ENCODE measurements around the gene AP4S1. TPM values are rescaled to one million over a fixed set of nuclear protein-coding genes. Genes with fewer than 3 reads are reported as not detected.

The AP4S1 gene
- total RNA-seq, 4 donors from 2014 or later, result 2.0 to 5.7 (median 4.2) TPM

GRCh38 chr14:31113794-31114193 lies 88.3 kb downstream of the AP4S1 start:
- Histone ChIP-seq H3K4me1 (no peaks in the 10 kb centered on the region), H3K4me3 (no peak overlapping the region), H3K27ac (no peak overlapping the region), H3K27me3 (no peaks in the 10 kb centered on the region), H3K36me3 (peaks cover 12 to 100% (median 42%) of the 10 kb centered on the region in 3 donors), H3K9me3 (no peaks in the 10 kb centered on the region)
- intact Hi-C loops (cut with DNase I), result no loop called here
- no peak for DNase-seq
- TF ChIP-seq POLR2A (IDR thresholded peaks at IDR 0.05), result no peak
- TF ChIP-seq, protein P1, sequence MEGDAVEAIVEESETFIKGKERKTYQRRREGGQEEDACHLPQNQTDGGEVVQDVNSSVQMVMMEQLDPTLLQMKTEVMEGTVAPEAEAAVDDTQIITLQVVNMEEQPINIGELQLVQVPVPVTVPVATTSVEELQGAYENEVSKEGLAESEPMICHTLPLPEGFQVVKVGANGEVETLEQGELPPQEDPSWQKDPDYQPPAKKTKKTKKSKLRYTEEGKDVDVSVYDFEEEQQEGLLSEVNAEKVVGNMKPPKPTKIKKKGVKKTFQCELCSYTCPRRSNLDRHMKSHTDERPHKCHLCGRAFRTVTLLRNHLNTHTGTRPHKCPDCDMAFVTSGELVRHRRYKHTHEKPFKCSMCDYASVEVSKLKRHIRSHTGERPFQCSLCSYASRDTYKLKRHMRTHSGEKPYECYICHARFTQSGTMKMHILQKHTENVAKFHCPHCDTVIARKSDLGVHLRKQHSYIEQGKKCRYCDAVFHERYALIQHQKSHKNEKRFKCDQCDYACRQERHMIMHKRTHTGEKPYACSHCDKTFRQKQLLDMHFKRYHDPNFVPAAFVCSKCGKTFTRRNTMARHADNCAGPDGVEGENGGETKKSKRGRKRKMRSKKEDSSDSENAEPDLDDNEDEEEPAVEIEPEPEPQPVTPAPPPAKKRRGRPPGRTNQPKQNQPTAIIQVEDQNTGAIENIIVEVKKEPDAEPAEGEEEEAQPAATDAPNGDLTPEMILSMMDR (IDR thresholded peaks at IDR 0.05), result no peak
- WGBS, 2 donors, result 93 to 94% methylated on average over 3 of the region's 3 CpGs

GRCh38 chr14:31118892-31119291 lies 93.4 kb downstream of the AP4S1 start:
- H3K36me3 ChIP-seq, result peaks cover 24 to 100% (median 42%) of the 10 kb centered on the region in 3 donors
- intact Hi-C loops (cut with DNase I), result no loop called here
- H3K27ac ChIP-seq, result no peak overlapping the region
- no peaks in the 10 kb centered on the region for H3K9me3 ChIP-seq
- 81 to 84% methylated on average over 3 of the region's 3 CpGs for WGBS, 2 donors
- no peak overlapping the region for H3K4me3 ChIP-seq
- no peaks in the 10 kb centered on the region for H3K4me1 ChIP-seq
- no peak for DNase-seq
- no peak for TF ChIP-seq POLR2A (IDR thresholded peaks at IDR 0.05)
- TF ChIP-seq, protein P1 (IDR thresholded peaks at IDR 0.05), result no peak
- no peaks in the 10 kb centered on the region for H3K27me3 ChIP-seq

GRCh38 chr14:31122098-31122611 lies 96.7 kb downstream of the AP4S1 start:
- no peak for DNase-seq
- Histone ChIP-seq H3K36me3 (peaks cover 24 to 100% (median 29%) of the 10 kb centered on the region in 3 donors), H3K27me3 (no peaks in the 10 kb centered on the region), H3K4me3 (no peak overlapping the region), H3K4me1 (no peaks in the 10 kb centered on the region), H3K27ac (no peak overlapping the region), H3K9me3 (no peaks in the 10 kb centered on the region)
- no peak for TF ChIP-seq POLR2A (IDR thresholded peaks at IDR 0.05)
- TF ChIP-seq, protein P1 (IDR thresholded peaks at IDR 0.05), result no peak
- intact Hi-C loops (cut with DNase I), result no loop called here
- 54 to 61% methylated on average over 2 to 8 of the region's 8 CpGs for WGBS, 2 donors

DNA sequence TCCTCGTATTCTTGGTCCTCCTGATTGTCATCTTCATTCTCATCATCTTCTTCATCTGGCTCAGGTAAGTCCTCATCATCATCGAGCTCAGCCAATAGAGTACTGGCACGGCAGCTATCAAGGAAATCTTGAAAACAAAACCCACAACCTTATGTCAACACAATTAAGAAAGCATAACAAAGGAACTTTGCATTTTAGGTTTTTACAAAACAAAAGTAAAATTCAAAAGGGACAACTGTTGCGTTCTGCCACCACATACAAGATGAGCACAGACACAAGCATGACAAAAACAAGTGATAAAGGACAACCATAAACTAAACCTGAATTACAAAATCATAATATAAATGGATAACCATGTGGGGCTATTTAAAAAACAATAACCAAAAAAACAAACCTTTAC lies 97.5 kb downstream of the AP4S1 start:
- Histone ChIP-seq H3K4me3 (no peak overlapping the region), H3K27ac (no peak overlapping the region), H3K4me1 (no peaks in the 10 kb centered on the region), H3K36me3 (peaks cover 22 to 100% (median 29%) of the 10 kb centered on the region in 3 donors), H3K9me3 (no peaks in the 10 kb centered on the region), H3K27me3 (no peaks in the 10 kb centered on the region)
- WGBS, 2 donors, result 90 to 92% methylated on average over 4 of the region's 4 CpGs
- intact Hi-C loops (cut with DNase I), result no loop called here
- no peak for TF ChIP-seq POLR2A (IDR thresholded peaks at IDR 0.05)
- TF ChIP-seq, protein P1 (IDR thresholded peaks at IDR 0.05), result no peak
- no peak for DNase-seq

- no peak overlapping the region for H3K27ac ChIP-seq
- intact Hi-C loops (cut with DNase I), result no loop called here
- H3K4me3 ChIP-seq, result no peak overlapping the region
- peaks cover 20 to 100% (median 32%) of the 10 kb centered on the region in 3 donors for H3K36me3 ChIP-seq
- 76 to 81% methylated on average over 3 of the region's 3 CpGs for WGBS, 2 donors
- TF ChIP-seq, protein P1 (IDR thresholded peaks at IDR 0.05), result no peak
- TF ChIP-seq POLR2A (IDR thresholded peaks at IDR 0.05), result no peak
- DNase-seq, result no peak
- no peaks in the 10 kb centered on the region for H3K27me3 ChIP-seq
- H3K4me1 ChIP-seq, result no peaks in the 10 kb centered on the region
- H3K9me3 ChIP-seq, result no peaks in the 10 kb centered on the region
Observed at GRCh38 chr14:31124197-31124596, 98.7 kb downstream of the AP4S1 start.
